GM12878 (cell line): ENCODE results near the gene TAOK2. TPM values are rescaled to one million over a fixed set of nuclear protein-coding genes. Genes with fewer than 3 reads are reported as not detected.
A peak's percentile ranks its signal among the peaks of the same experiment; 100 is the strongest.

Experiments used
- ATAC-seq: fragments of 200-7000 bp; cut with Tn5 transposase; 3 replicates; pipeline ENCODE4 v1.9.1; 2020; ENCODE audit warnings: mild to moderate bottlenecking, moderate library complexity
- BruUV-seq: library from RNA; stranded (reverse); fragments of 400-500 nt; replicated peaks from 2 replicates; lab custom pipeline; 2021; lab: Mats Ljungman, UMichigan
- CTCF ChIA-PET: fragments of 300-600 bp; sonication (Branson Sonifier 250); formaldehyde crosslinking; extraction: SDS; loops from one replicate; lab custom pipeline; 2021; ENCODE audit warnings: inconsistent platforms; lab: Yijun Ruan, JAX
- POLR2A ChIA-PET: fragments of 350-600 bp; formaldehyde crosslinking; extraction: SDS; loops from one replicate; lab custom pipeline; 2021; ENCODE audit warnings: inconsistent platforms; lab: Charles Lee
- RAD21 ChIA-PET: fragments of 300-600 bp; sonication (Branson Sonifier 250); formaldehyde crosslinking; loops from one replicate; lab custom pipeline; 2023; ENCODE audit warnings: antibody characterized with exemption; ENCODE audit not compliant: unreplicated experiment; lab: Charles Lee
- SMC1A ChIA-PET: fragments of 300-600 bp; sonication (Branson Sonifier 250); formaldehyde crosslinking; loops from one replicate; lab custom pipeline; 2023; ENCODE audit not compliant: unreplicated experiment, uncharacterized antibody; lab: Charles Lee
- DNase-seq: peaks from one replicate; pipeline ENCODE4 v3.0.0-alpha.2; 2011; ENCODE audit warnings: low read depth, low spot score
- FAIRE-seq: peaks from 3 replicates; lab custom pipeline; 2011; peaks lifted over from hg19 to GRCh38; lab: Jason Lieb, UNC
- H2AFZ ChIP-seq: 2 replicates; pipeline ENCODE4 v1.6.0; 2011; ENCODE audit warnings: low read depth, low read length, control low read depth; ENCODE audit not compliant: control insufficient read depth
- H3K27ac ChIP-seq: 2 replicates; pipeline ENCODE4 v1.5.1; 2011; ENCODE audit warnings: control low read depth; ENCODE audit not compliant: control insufficient read depth, insufficient read depth
- H3K27me3 ChIP-seq, 2 experiments: replicated peaks in 1 of 2; 2 replicates each; pipeline versions ENCODE4 v1.6.0 to v1.6.1; 2011; ENCODE audit warnings: low read length in 1 of 2; ENCODE audit not compliant: control insufficient read depth in 2 of 2, insufficient read depth in 2 of 2
- H3K36me3 ChIP-seq, 2 experiments: 2 replicates each; pipeline ENCODE4 v1.5.1; 2011; ENCODE audit warnings: low read length in 1 of 2; ENCODE audit not compliant: control insufficient read depth in 2 of 2, insufficient read depth in 2 of 2
- H3K4me1 ChIP-seq: 2 replicates; pipeline ENCODE4 v1.6.1; 2011; ENCODE audit warnings: mild to moderate bottlenecking, low read length, moderate library complexity, mixed read lengths; ENCODE audit not compliant: control insufficient read depth, insufficient read depth
- H3K4me2 ChIP-seq: 2 replicates; pipeline ENCODE4 v1.6.0; 2011; ENCODE audit warnings: control low read depth; ENCODE audit not compliant: control insufficient read depth, insufficient read depth
- H3K4me3 ChIP-seq: fragments of 200-600 bp; sonication (generic); 2 replicates; pipeline ENCODE4 v1.5.1; 2016
- H3K79me2 ChIP-seq: 2 replicates; pipeline ENCODE4 v1.6.0; 2011; ENCODE audit warnings: low read length; ENCODE audit not compliant: control insufficient read depth, insufficient read depth
- H3K9ac ChIP-seq: 2 replicates; pipeline ENCODE4 v1.8.0; 2011; ENCODE audit warnings: low read length, control low read depth, mixed read lengths; ENCODE audit not compliant: control insufficient read depth, insufficient read depth
- H3K9me3 ChIP-seq: replicated peaks from 3 replicates; pipeline ENCODE4 v1.5.1; 2011; ENCODE audit warnings: mild to moderate bottlenecking, low read length; ENCODE audit not compliant: control insufficient read depth, insufficient read depth
- H4K20me1 ChIP-seq: 2 replicates; pipeline ENCODE4 v1.6.0; 2011; ENCODE audit not compliant: control insufficient read depth, insufficient read depth
- POLR2A ChIP-seq: IDR thresholded peaks from 2 replicates; pipeline ENCODE4 v1.6.1; 2011; ENCODE audit warnings: low read depth, mild to moderate bottlenecking, low read length
- ZBTB4 ChIP-seq: fragments of 450-650 bp; formaldehyde crosslinking; IDR thresholded peaks from 2 replicates; pipeline ENCODE4 v1.4.0; 2022; ENCODE audit warnings: mild to moderate bottlenecking, moderate library complexity
- WGBS: methylation state at CpG from one replicate; pipeline ENCODE4 v1.1.6; 2016; ENCODE audit warnings: low lambda C conversion rate; ENCODE audit not compliant: insufficient replicate concordance, insufficient coverage; ENCODE audit errors: missing lambda C conversion rate; 5-methylcytosine and 5-hydroxymethylcytosine counted together
- in situ Hi-C: fragments of 300-500 bp; cut with MboI; formaldehyde crosslinking; loops from 9 replicates; pipeline ENCODE4 v1.14.3; 2018; ENCODE audit warnings: mixed read lengths
- intact Hi-C: fragments of 100-400 bp; cut with micrococcal nuclease; formaldehyde crosslinking; loops from one replicate; pipeline ENCODE4 v1.14.2; 2022; ENCODE audit not compliant: unreplicated experiment
- polyA plus RNA-seq, 11 experiments: library from polyadenylated mRNA; depleted of rRNA in 4 of 11; unstranded in 6 of 11; stranded (reverse) in 5 of 11; fragments of >200 nt; fragmentation: Nextera tagmentation in 4 of 11; fragmentation: Illumina TruSeq in 1 of 11; extraction: Ambion mirVana in 4 of 11; extraction: Trizol in 1 of 11; gene quantifications; 1 replicate in 1 of 11; 2 replicates in 10 of 11; pipeline versions ENCODE4 v1.2.1 to v1.2.3, GENCODE V29; 2011 to 2016; ENCODE audit warnings: inconsistent platforms in 2 of 11, missing spikeins in 2 of 11, low read depth in 1 of 11
- total RNA-seq, 4 experiments: library from RNA; depleted of rRNA in 3 of 4; stranded (reverse); fragments of >200 nt in 3 of 4; fragmentation: Illumina TruSeq in 1 of 4; extraction: Trizol in 1 of 4; gene quantifications; 2 replicates each; pipeline versions ENCODE4 v1.2.1 to v1.2.3, GENCODE V29; 2013 to 2021

The TAOK2 gene
- total and polyA plus RNA-seq, 10 of the 15 experiments (the other 5 are each of a cell fraction or from before 2014, with no cell fraction given) = 0.14 to 40.2 (median 11.6) TPM

GRCh38 chr16:30006095-30006473, 32.4 kb downstream of the TAOK2 start:
- no TSS peak for BruUV-seq

More at GRCh38 chr16:30006095-30006473, 32.4 kb downstream of the TAOK2 start:
- ATAC-seq (no peak), FAIRE-seq (no peak), DNase-seq (no peak)
- 87% methylated on average over 18 of the region's 18 CpGs for WGBS
- H3K79me2 ChIP-seq = no peaks in the 10 kb centered on the region
- ChIA-PET RAD21 (interaction anchor here (0.7 to 0.9 kb wide), 3 partner anchors 14 to 33 kb away, joined by 3 read pairs; partner anchors contain the start of gene TAOK2), CTCF (interaction anchor here (0.5 to 1.4 kb wide), 5 partner anchors 9 to 305 kb away, joined by 3 to 4 read pairs (median 4); no protein-coding TSS in a partner anchor), SMC1A (interaction anchor here (0.7 kb wide), 1 partner anchor 34 kb away, joined by 3 read pairs; no protein-coding TSS in a partner anchor), POLR2A (no interaction called here)
- H3K27me3 ChIP-seq = peaks cover 0 to 1% of the 10 kb centered on the region in 2 experiments; a peak in 1 of 4 replicates
- in situ Hi-C loops (loop anchor here (25.0 kb wide), 1 partner anchor 894 kb away; no protein-coding TSS in a partner anchor), intact Hi-C loops (no loop called here)
- H4K20me1 ChIP-seq = no peaks in the 10 kb centered on the region
- H3K9me3 ChIP-seq = no peaks in the 10 kb centered on the region
- no peak overlapping the region for H3K4me3 ChIP-seq
- peaks cover 0 to 3% of the 10 kb centered on the region in 2 experiments; a peak in 2 of 4 replicates for H3K36me3 ChIP-seq
- H3K27ac ChIP-seq = no peak overlapping the region
- H2AFZ ChIP-seq = no peak overlapping the region
- no peak overlapping the region for H3K9ac ChIP-seq
- peak; percentile 35; the same call in 1 of the 2 replicates for TF ChIP-seq POLR2A
- TF ChIP-seq ZBTB4 (CRISPR knock-in tag) = no peak
- no peaks in the 10 kb centered on the region for H3K4me1 ChIP-seq
- H3K4me2 ChIP-seq = no peak overlapping the region
